Fibroblast of villous mesenchyme (primary cell): Measurements from ENCODE around the gene GBE1. TPM values are rescaled to one million over a fixed set of nuclear protein-coding genes. Genes with fewer than 3 reads are reported as not detected.

Source experiments
- DNase-seq: peaks from one replicate; pipeline ENCODE4 v3.0.0-alpha.2; 2010; ENCODE audit warnings: low read depth
- H3K4me3 ChIP-seq: 2 replicates; pipeline ENCODE4 v1.5.1; 2011; ENCODE audit warnings: low read depth, mild to moderate bottlenecking, low read length
- CTCF ChIP-seq: IDR thresholded peaks from 2 replicates; pipeline ENCODE4 v1.5.1; 2012; ENCODE audit warnings: low read depth, mild to moderate bottlenecking, low read length; ENCODE audit not compliant: insufficient read depth
- total RNA-seq: library from RNA; depleted of rRNA; stranded (reverse); fragments of >200 nt; gene quantifications from 2 replicates; pipeline ENCODE4 v1.2.3, GENCODE V29; 2012

GBE1 gene
- total RNA-seq, 1 donor = 231 TPM

GRCh38 chr3:81713031-81713430, 48.4 kb downstream of the GBE1 start:
- no peak for TF ChIP-seq CTCF
- no peak overlapping the region for H3K4me3 ChIP-seq
- DNase-seq = peak; percentile 31

- no peak for DNase-seq
- no peak for TF ChIP-seq CTCF
- no peak overlapping the region for H3K4me3 ChIP-seq
Measured at GRCh38 chr3:81709606-81710005, 51.8 kb downstream of the GBE1 start.

GRCh38 chr3:81707996-81708395, 53.4 kb downstream of the GBE1 start:
- no peak for TF ChIP-seq CTCF
- no peak for DNase-seq
- no peak overlapping the region for H3K4me3 ChIP-seq

GRCh38 chr3:81702126-81702525, 59.3 kb downstream of the GBE1 start:
- DNase-seq = no peak
- no peak for TF ChIP-seq CTCF
- no peak overlapping the region for H3K4me3 ChIP-seq

- no peak overlapping the region for H3K4me3 ChIP-seq
- no peak for DNase-seq
- no peak for TF ChIP-seq CTCF
Measured at GRCh38 chr3:81699536-81700320, 61.7 kb downstream of the GBE1 start.

GRCh38 chr3:81696090-81696489, 65.4 kb downstream of the GBE1 start:
- no peak overlapping the region for H3K4me3 ChIP-seq
- DNase-seq = no peak
- TF ChIP-seq CTCF = no peak

GRCh38 chr3:81695302-81695701, 66.1 kb downstream of the GBE1 start:
- peak; percentile 28 for DNase-seq
- no peak for TF ChIP-seq CTCF
- no peak overlapping the region for H3K4me3 ChIP-seq
